NCI-H460 (cell line): Measurements from ENCODE around the gene NKD1. TPM values are rescaled to one million over a fixed set of nuclear protein-coding genes. Genes with fewer than 3 reads are reported as not detected.

Experiments
- total RNA-seq: library from RNA; depleted of rRNA; stranded (reverse); fragments of >200 nt; shearing (Covaris generic); gene quantifications from 2 replicates; pipeline ENCODE4 v1.2.3, GENCODE V29; 2014; rRNA removed

The NKD1 gene
- total RNA-seq, 1 experiment from 2014 or later, result 0.05 TPM

Other genes starting within 250 kb of the NKD1 start
- 71.0 and 78.0 TPM in 2 replicates for gene BRD7, start 179.4 kb upstream of the NKD1 start, total RNA-seq
- not detected in 2 replicates for gene SNX20, start 132.9 kb downstream of the NKD1 start, total RNA-seq
- gene NOD2, start 145.2 kb downstream of the NKD1 start, total RNA-seq, result 0.02 TPM in 1 of 2 replicates, not detected in the other
- gene CYLD, start 193.7 kb downstream of the NKD1 start, total RNA-seq, result 9.5 and 12.0 TPM in 2 replicates